BLaER1 treated with 17β-estradiol and CSF1 and Interleukin-3, amounts not matched to agents 10 nM and 100 nM (cell line): ENCODE data around the gene SNED1.

Source experiments
- H3K27ac ChIP-seq, 11 experiments: shearing (Covaris generic); formaldehyde crosslinking; 2 replicates each; pipeline ENCODE4 v1.8.1; 2022
- H3K27me3 ChIP-seq, 11 experiments: shearing (Covaris generic); formaldehyde crosslinking; 2 replicates each; pipeline ENCODE4 v1.8.1; 2022
- H3K36me3 ChIP-seq, 11 experiments: shearing (Covaris generic); formaldehyde crosslinking; 2 replicates each; pipeline ENCODE4 v1.8.1; 2022
- H3K4me1 ChIP-seq, 10 experiments: shearing (Covaris generic); formaldehyde crosslinking; 2 replicates each; pipeline ENCODE4 v1.8.1; 2022
- H3K4me2 ChIP-seq, 11 experiments: shearing (Covaris generic); formaldehyde crosslinking; 2 replicates each; pipeline ENCODE4 v1.8.1; 2022
- H3K4me3 ChIP-seq, 10 experiments: shearing (Covaris generic); formaldehyde crosslinking; 2 replicates each; pipeline ENCODE4 v1.8.1; 2022
- H3K9ac ChIP-seq, 11 experiments: shearing (Covaris generic); formaldehyde crosslinking; 2 replicates each; pipeline ENCODE4 v1.8.1; 2022
- H3K9me3 ChIP-seq, 11 experiments: shearing (Covaris generic); formaldehyde crosslinking; replicated peaks in 1 of 11; 2 replicates each; pipeline ENCODE4 v1.8.1; 2022
- H4K20me1 ChIP-seq, 11 experiments: shearing (Covaris generic); formaldehyde crosslinking; 2 replicates each; pipeline ENCODE4 v1.8.1; 2022
- Cebpa-rat ChIP-seq, 11 experiments: shearing (Covaris generic); IDR thresholded peaks; 2 replicates each; pipeline ENCODE4 v1.8.1; 2022

Gene SNED1

GRCh38 chr2:240993446-240994170 is 4.8 kb upstream of the SNED1 start:
- Histone ChIP-seq H3K9me3 (no peaks in the 10 kb centered on the region), H4K20me1 (peaks cover 0 to 74% (median under 1%) of the 10 kb centered on the region in 11 experiments; a peak in 8 of 22 replicates), H3K27ac (no peak overlapping the region), H3K36me3 (no peaks in the 10 kb centered on the region), H3K27me3 (peaks cover 22 to 48% (median 32%) of the 10 kb centered on the region in 11 experiments), H3K9ac (no peak overlapping the region; a peak in 1 of 22 replicates), H3K4me3 (no peak overlapping the region), H3K4me2 (peak overlapping the region in 10 of 11 experiments; percentile 46 to 98 (median 94); a peak in 19 of 22 replicates), H3K4me1 (peaks cover 39 to 100% (median 95%) of the 10 kb centered on the region in 10 experiments)
- no peak for TF ChIP-seq Cebpa-rat (IDR thresholded peaks at IDR 0.05)

- Histone ChIP-seq H3K27me3 (peaks cover 29 to 55% (median 39%) of the 10 kb centered on the region in 11 experiments), H3K9ac (no peak overlapping the region; a peak in 1 of 22 replicates), H3K27ac (no peak overlapping the region), H3K9me3 (no peaks in the 10 kb centered on the region), H3K4me3 (no peak overlapping the region), H4K20me1 (peaks cover 0 to 73% (median 8%) of the 10 kb centered on the region in 11 experiments; a peak in 12 of 22 replicates), H3K36me3 (no peaks in the 10 kb centered on the region), H3K4me2 (peak overlapping the region in 8 of 11 experiments; percentile 77 to 98 (median 96); a peak in 16 of 22 replicates), H3K4me1 (peaks cover 41 to 100% (median 95%) of the 10 kb centered on the region in 10 experiments)
- no peak for TF ChIP-seq Cebpa-rat (IDR thresholded peaks at IDR 0.05)
These were observed 4.1 kb upstream of the SNED1 start for GRCh38 chr2:240994171-240994896.

GRCh38 chr2:240995041-240996021 is 3.1 kb upstream of the SNED1 start:
- Histone ChIP-seq H3K9me3 (no peaks in the 10 kb centered on the region), H3K9ac (peak overlapping the region in 4 of 11 experiments; percentile 45 to 52 (median 50); a peak in 5 of 22 replicates), H3K4me1 (peaks cover 42 to 91% (median 88%) of the 10 kb centered on the region in 10 experiments), H3K36me3 (no peaks in the 10 kb centered on the region), H3K27ac (no peak overlapping the region), H3K27me3 (peaks cover 39 to 65% (median 49%) of the 10 kb centered on the region in 11 experiments), H4K20me1 (peaks cover 0 to 79% (median 12%) of the 10 kb centered on the region in 11 experiments; a peak in 12 of 22 replicates), H3K4me3 (peak overlapping the region in 1 of 10 experiments; percentile 7; a peak in 2 of 20 replicates), H3K4me2 (peak overlapping the region; percentile 31 to 98 (median 94))
- TF ChIP-seq Cebpa-rat (IDR thresholded peaks at IDR 0.05): no peak

- Histone ChIP-seq H4K20me1 (peaks cover 0 to 83% (median 12%) of the 10 kb centered on the region in 11 experiments; a peak in 12 of 22 replicates), H3K4me1 (peaks cover 42 to 84% (median 79%) of the 10 kb centered on the region in 10 experiments), H3K27me3 (peaks cover 42 to 74% (median 58%) of the 10 kb centered on the region in 11 experiments), H3K4me3 (peak overlapping the region in 1 of 10 experiments; percentile 7; a peak in 2 of 20 replicates), H3K9ac (peak overlapping the region in 4 of 11 experiments; percentile 45 to 52 (median 50); a peak in 8 of 22 replicates), H3K27ac (no peak overlapping the region), H3K9me3 (no peaks in the 10 kb centered on the region), H3K36me3 (no peaks in the 10 kb centered on the region), H3K4me2 (peak overlapping the region; percentile 31 to 98 (median 94))
- TF ChIP-seq Cebpa-rat (IDR thresholded peaks at IDR 0.05): no peak
These were observed 2.1 kb upstream of the SNED1 start for GRCh38 chr2:240996161-240996833.

DNA sequence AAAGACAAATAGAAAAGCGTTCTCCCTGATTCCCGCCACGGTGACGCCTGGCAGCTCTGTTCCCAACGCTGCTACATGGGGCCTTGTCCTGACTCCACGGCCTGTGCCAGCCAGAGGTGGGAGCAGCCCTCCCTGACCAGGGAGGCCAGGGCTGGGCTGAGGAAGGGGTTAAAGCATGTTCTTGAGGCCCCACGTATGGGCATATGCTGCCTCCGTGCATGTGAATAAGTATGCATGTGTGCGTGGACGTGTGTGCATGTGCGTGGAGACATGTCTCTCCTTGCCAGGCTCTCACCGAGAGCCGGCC is 1.6 kb upstream of the SNED1 start:
- no peaks in the 10 kb centered on the region for H3K36me3 ChIP-seq
- peaks cover 37 to 79% (median 74%) of the 10 kb centered on the region in 10 experiments for H3K4me1 ChIP-seq
- H4K20me1 ChIP-seq: peaks cover 0 to 78% (median 12%) of the 10 kb centered on the region in 11 experiments; a peak in 12 of 22 replicates
- no peak for TF ChIP-seq Cebpa-rat (IDR thresholded peaks at IDR 0.05)
- H3K27ac ChIP-seq: no peak overlapping the region
- peaks cover 42 to 79% (median 58%) of the 10 kb centered on the region in 11 experiments for H3K27me3 ChIP-seq
- H3K9ac ChIP-seq: peak overlapping the region in 1 of 11 experiments; percentile 52; a peak in 1 of 22 replicates
- no peaks in the 10 kb centered on the region for H3K9me3 ChIP-seq
- peak overlapping the region in 9 of 11 experiments; percentile 60 to 98 (median 95); a peak in 16 of 22 replicates for H3K4me2 ChIP-seq
- H3K4me3 ChIP-seq: no peak overlapping the region

DNA sequence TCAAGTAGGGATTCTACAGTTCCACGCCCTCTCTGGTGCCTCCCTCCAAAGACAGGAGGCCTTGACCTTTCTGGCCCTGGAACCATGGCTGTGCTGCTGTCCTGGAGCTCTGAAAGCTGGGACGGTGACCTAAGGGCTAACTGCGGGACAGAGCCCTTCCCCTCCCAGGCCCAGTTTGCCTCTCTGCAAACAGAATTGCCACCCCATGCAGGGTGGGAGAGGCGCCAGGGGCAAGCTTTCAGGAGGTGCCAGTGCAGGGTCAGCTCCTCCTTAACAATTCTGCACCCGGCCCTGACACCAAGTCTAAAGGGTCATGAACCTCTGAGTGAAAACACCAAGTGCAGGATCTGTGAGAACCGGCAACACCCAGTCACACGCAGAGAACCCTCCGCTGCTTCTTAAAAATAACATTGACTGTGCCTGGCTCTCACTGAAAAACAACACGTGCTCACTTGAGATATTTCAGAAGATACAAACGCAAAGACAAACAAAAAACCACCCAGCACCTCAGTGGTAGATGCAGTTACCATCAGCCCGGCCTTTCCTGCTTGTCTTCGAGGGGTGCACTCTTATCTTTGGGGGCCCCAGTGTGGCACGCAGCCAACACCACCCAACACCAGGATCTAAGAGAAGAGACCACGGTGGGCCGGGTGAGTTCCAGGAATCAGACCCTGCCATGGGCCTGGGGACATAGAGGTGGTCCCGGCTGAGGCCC is 1.1 kb upstream of the SNED1 start:
- peak overlapping the region; percentile 89 to 99 (median 97); a peak in 20 of 22 replicates for H3K4me2 ChIP-seq

DNA sequence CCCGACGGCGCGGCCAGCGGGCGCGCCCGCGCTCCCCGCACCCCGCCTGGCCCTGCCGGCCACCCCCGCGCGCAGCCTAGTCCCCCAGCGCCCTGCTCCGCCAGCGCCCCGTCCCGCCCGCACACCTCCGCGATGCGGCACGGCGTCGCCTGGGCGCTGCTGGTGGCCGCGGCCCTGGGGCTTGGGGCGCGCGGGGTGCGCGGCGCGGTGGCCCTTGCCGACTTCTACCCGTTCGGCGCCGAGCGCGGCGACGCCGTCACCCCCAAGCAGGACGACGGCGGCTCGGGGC is 232 bp downstream of the SNED1 start:
- peak overlapping the region; percentile 89 to 99 (median 97) for H3K4me2 ChIP-seq
- peak overlapping the region; percentile 57 to 72 (median 62) for H3K4me3 ChIP-seq

More for the DNA sequence above, 1.1 kb upstream of the SNED1 start:
- Histone ChIP-seq H3K9ac (no peak overlapping the region), H3K27ac (no peak overlapping the region), H3K4me1 (peaks cover 32 to 74% (median 69%) of the 10 kb centered on the region in 10 experiments), H3K27me3 (peaks cover 42 to 79% (median 58%) of the 10 kb centered on the region in 11 experiments), H3K9me3 (peaks cover 0 to 3% (median 0%) of the 10 kb centered on the region in 11 experiments; a peak in 4 of 22 replicates), H3K36me3 (no peaks in the 10 kb centered on the region), H4K20me1 (peaks cover 0 to 73% (median 12%) of the 10 kb centered on the region in 11 experiments; a peak in 12 of 22 replicates), H3K4me3 (no peak overlapping the region)
- no peak for TF ChIP-seq Cebpa-rat (IDR thresholded peaks at IDR 0.05)

More for the DNA sequence above, 232 bp downstream of the SNED1 start:
- H4K20me1 ChIP-seq: peaks cover 0 to 60% (median 12%) of the 10 kb centered on the region in 11 experiments; a peak in 12 of 22 replicates
- peak overlapping the region; percentile 37 to 78 (median 68); a peak in 20 of 22 replicates for H3K9ac ChIP-seq
- TF ChIP-seq Cebpa-rat (IDR thresholded peaks at IDR 0.05): no peak
- H3K36me3 ChIP-seq: peaks cover 0 to 5% (median 0%) of the 10 kb centered on the region in 11 experiments; a peak in 4 of 22 replicates
- H3K4me1 ChIP-seq: peaks cover 25 to 60% (median 55%) of the 10 kb centered on the region in 10 experiments
- peak overlapping the region in 2 of 11 experiments; percentile 46 to 53; a peak in 2 of 22 replicates for H3K27ac ChIP-seq
- H3K9me3 ChIP-seq: peaks cover 6 to 15% (median 7%) of the 10 kb centered on the region in 11 experiments
- H3K27me3 ChIP-seq: peaks cover 42 to 79% (median 58%) of the 10 kb centered on the region in 11 experiments
